T-helper 1 cell treated with Interleukin-12 subunit alpha and Interleukin-12 subunit beta and Interleukin-4 antibody, amounts not matched to agents 30 ng/mL and 1 ng/mL, for 36 hours (primary cell): ENCODE results near the gene ATG14. TPM values are rescaled to one million over a fixed set of nuclear protein-coding genes. Genes with fewer than 3 reads are reported as not detected.
"Not testable (repeated sequence)": the region's sequence is repeated elsewhere in the genome, so short reads cannot be mapped to it uniquely, and the experiment has no call there.

ENCODE experiments used
- intact Hi-C: fragments of 100-400 bp; cut with micrococcal nuclease; formaldehyde crosslinking; loops from one replicate; pipeline ENCODE4 v1.15.1; 2024
- total RNA-seq: library from RNA; stranded (reverse); gene quantifications from 2 replicates; pipeline ENCODE4 v1.2.3, GENCODE V29; 2022

ATG14 gene
- total RNA-seq, 1 donor from 2014 or later, result 7.8 TPM

DNA sequence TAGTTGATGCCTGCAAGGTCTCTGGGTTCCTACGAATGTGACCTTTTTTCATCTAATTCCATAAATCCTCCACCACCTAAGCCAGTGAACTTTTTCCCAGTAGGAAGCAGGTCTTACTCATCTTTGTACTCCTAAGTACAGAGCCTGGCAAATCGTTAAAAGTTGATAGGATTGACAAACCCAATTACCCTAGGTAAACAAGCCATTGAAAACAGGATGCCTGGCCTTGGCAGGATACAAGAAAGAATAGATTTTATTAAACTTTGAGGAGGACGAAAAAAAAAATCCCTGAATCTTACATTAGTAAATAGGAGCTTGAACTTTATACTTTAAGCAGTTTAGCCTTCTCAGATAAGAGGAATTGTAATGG is 23.2 kb upstream of the ATG14 start:
- intact Hi-C loops, result no loop called here

DNA sequence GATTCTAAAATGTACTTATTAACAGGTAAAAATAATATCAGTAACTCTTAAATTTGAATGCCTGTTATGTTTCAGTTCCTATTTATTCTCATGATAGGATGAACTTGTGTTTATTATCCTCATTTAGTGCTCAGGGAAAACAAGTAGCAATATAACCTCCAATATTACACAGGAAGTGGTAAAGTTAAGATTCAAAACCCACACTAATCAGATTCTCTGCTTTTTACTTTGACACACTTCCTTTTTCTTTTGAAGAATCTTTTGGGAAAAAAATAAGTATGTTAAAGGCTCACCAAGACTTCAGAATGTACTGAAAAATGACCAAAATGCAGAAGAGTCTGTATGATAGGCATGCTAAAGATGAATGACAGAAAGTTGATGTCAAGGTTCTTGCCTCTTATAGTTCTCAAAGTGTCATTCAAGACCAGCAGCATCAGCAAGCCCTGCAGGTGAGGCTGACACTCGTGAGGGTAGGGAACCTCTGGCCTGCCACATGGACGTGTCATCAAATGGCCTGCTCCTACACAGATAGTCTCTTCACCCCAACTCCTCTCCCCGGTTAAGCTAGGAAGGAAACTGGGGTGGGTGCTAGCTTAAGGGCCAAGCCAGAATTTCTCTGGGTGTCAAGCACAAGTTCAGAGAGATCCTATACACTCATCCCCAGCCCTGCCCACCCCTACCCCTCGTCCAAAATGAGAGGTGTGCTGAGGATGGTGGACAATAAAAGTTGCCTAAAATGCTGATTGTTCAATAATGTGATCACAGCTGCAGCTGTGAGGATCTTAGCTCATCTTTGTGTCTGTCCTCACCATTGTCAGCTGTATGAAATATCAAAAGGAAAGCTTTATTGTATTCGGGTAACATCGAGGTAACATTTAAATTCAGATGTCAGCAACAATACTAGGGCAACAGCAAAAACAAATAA is 22.5 kb upstream of the ATG14 start:
- intact Hi-C loops, result no loop called here

GRCh38 chr14:55432628-55433027 is 21.0 kb upstream of the ATG14 start:
- intact Hi-C loops, result no loop called here

- intact Hi-C loops, result loop anchor here (1.0 kb wide), 8 partner anchors 19 to 341 kb away; partner anchors contain the start of genes ATG14, DLGAP5 and FBXO34
Observed at GRCh38 chr14:55430024-55430690, 18.5 kb upstream of the ATG14 start.

GRCh38 chr14:55427439-55427838 is 15.8 kb upstream of the ATG14 start:
- intact Hi-C loops, result no loop called here

DNA sequence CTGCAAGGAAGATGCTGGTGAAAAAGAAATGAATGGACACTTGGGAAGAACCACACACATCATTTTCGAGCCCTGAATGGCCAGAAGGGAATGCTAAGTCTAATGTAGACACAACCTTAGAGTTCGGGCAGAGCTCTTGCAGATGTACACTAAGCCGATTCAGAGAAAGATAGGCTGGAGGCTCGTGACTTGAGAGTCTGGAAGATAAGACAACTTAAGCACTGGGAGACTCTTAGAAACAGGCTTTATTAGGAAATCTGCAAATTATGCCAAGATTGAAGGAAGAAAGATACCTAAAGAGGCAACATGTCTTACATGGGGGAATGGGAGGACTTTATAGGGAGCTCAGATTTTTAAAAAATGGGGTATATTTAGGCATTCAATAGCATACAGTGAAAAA is 15.3 kb upstream of the ATG14 start:
- intact Hi-C loops, result no loop called here

- intact Hi-C loops, result no loop called here
Observed at GRCh38 chr14:55425091-55425490, 13.5 kb upstream of the ATG14 start.

DNA sequence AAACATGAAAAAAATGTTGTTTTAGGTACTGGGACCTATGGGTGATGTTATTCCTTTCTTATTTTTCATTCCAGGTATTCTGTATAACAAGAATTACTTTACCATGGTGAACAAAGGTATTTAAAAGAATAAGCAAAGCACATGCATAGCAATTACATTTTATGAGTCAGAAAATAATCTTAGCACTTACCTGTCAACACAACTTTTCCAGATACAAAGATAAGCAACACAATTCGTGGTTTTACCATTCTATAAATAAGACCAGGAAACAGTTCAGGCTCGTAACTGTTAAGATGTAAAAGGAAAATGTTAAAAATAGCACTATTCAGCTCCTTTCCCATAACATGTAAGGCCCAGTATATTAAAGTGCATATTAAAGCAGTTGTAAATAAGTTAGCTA is 12.3 kb upstream of the ATG14 start:
- intact Hi-C loops, result no loop called here

- intact Hi-C loops, result not testable (repeated sequence)
Observed at GRCh38 chr14:55422338-55422737, 10.7 kb upstream of the ATG14 start.

DNA sequence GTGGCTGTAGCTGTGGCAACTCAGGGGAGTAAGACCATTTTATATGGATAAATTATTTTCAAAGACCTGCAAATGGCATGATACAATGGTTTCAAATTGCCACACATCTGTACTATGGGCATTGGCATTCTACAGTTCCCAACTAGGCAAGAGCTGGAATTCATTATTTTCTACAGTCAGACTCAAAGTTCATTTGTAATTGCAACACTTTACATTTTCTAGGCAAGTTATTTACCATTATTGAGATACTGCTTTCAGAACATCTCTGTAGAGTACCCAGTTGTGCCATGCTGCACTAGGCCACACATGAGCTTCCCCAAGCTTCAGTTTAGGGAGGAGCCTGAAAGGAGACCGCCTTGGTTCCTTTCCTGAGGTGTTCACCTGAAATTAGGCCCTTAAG is 8.0 kb upstream of the ATG14 start:
- intact Hi-C loops, result loop anchor here (10.0 kb wide), 2 partner anchors 695 to 1845 kb away; partner anchors contain the start of genes AP5M1, EXOC5 and PELI2

GRCh38 chr14:55418411-55418810 is 6.8 kb upstream of the ATG14 start:
- intact Hi-C loops, result loop anchor here (10.0 kb wide), 2 partner anchors 696 to 1846 kb away; partner anchors contain the start of genes AP5M1, EXOC5 and PELI2

- intact Hi-C loops, result loop anchor here (10.0 kb wide), 2 partner anchors 697 to 1847 kb away; partner anchors contain the start of genes AP5M1, EXOC5 and PELI2
Observed at GRCh38 chr14:55417955-55418354, 6.3 kb upstream of the ATG14 start.

DNA sequence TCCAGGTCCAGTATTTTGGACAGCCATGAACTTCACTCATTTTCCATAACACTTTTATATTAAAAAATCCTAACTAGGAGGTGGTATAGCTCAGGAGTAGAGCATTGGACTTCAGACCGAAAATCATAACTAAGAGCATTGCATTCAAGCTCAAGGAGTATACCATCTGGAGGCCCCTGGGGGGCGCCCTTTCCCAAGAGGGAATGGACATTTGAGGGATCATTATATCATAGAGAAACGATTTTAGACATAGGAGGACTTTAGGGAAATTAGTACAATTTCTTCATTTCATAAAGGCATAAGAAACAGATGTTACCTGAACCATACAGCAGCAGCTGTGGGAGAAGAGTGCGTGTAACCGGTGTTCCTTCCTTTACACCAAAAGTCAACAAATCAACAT is 5.2 kb upstream of the ATG14 start:
- intact Hi-C loops, result loop anchor here (10.0 kb wide), 2 partner anchors 698 to 1848 kb away; partner anchors contain the start of genes AP5M1, EXOC5 and PELI2

DNA sequence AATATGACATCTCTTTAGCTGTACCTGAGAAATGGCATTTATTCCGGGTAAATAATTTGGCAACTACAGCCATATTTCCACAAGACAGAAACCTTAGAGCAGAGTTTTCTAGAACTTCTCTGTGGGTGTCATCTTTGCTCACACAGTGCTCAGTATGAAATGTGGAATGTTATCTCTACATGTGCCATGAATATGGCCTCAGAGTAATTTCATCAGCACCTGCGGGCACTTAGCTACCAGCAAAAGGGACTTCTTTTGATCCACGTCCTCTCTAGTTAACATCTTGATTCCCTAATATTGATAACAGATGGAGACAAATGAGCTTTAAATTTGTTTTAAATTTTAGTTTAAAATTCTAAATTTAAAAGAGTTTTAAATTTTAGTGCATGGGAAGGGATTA is 2.9 kb upstream of the ATG14 start:
- intact Hi-C loops, result loop anchor here (5.0 to 10.0 kb wide), 6 partner anchors 82 to 1850 kb away; partner anchors contain the start of genes AP5M1, DLGAP5, EXOC5 and MAPK1IP1L

GRCh38 chr14:55412676-55413075 is 1.0 kb upstream of the ATG14 start:
- intact Hi-C loops, result loop anchor here (2.0 to 10.0 kb wide), 7 partner anchors 80 to 1852 kb away; partner anchors contain the start of genes AP5M1, DLGAP5, EXOC5 and KTN1

GRCh38 chr14:55410876-55411275 is 754 bp downstream of the ATG14 start:
- intact Hi-C loops, result loop anchor here (1.0 to 10.0 kb wide), 13 partner anchors 19 to 1854 kb away; partner anchors contain the start of genes AP5M1, DLGAP5, EXOC5 and FBXO34

GRCh38 chr14:55404173-55404854 is 7.3 kb downstream of the ATG14 start:
- intact Hi-C loops, result no loop called here

DNA sequence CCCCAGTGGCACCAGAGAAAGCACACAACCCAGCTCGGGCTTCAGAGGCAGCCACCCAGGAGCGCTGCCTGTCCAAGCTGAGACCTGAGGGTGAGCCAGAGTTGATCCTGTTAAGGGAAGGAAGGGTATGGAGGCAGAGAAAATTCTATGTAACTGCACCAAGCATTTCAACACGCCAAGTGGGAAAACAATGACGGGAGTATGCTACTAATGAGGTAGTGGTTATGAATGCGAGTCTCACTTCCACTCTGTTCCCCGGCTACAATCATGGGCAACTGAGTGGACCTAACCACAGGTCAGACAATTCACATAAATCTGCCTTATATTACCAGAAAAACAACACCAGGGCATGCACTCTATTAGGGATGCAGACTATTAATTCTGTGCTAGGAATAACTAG is 9.9 kb downstream of the ATG14 start:
- intact Hi-C loops, result no loop called here

DNA sequence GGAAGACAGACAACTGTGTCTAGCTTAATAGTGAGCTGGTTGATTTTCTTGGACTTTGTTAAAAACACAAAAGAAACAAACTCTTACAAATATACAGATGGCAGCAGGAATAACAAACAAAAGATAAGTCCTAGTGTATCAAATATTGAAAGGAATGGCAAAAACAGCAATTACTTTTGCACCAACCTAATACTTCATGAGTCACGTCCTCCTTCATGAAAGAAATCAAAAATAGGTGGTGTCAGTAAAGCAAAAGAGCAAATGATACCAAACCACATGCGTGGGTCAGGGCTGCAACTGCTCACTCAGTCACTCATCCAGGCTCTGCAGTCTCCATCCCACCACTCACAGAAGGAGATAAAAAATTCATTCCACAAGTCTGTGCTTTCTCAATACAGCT is 11.8 kb downstream of the ATG14 start:
- intact Hi-C loops, result no loop called here

- intact Hi-C loops, result no loop called here
Observed at GRCh38 chr14:55399183-55399582, 12.4 kb downstream of the ATG14 start.

GRCh38 chr14:55398679-55399078 is 13.0 kb downstream of the ATG14 start:
- intact Hi-C loops, result no loop called here
